DMS79 (cell line): ENCODE measurements around the gene MBL2.

Experiments used
- DNase-seq: peaks from one replicate; lab custom pipeline; 2025; lab: John Stamatoyannopoulos, UW

Gene MBL2

DNA sequence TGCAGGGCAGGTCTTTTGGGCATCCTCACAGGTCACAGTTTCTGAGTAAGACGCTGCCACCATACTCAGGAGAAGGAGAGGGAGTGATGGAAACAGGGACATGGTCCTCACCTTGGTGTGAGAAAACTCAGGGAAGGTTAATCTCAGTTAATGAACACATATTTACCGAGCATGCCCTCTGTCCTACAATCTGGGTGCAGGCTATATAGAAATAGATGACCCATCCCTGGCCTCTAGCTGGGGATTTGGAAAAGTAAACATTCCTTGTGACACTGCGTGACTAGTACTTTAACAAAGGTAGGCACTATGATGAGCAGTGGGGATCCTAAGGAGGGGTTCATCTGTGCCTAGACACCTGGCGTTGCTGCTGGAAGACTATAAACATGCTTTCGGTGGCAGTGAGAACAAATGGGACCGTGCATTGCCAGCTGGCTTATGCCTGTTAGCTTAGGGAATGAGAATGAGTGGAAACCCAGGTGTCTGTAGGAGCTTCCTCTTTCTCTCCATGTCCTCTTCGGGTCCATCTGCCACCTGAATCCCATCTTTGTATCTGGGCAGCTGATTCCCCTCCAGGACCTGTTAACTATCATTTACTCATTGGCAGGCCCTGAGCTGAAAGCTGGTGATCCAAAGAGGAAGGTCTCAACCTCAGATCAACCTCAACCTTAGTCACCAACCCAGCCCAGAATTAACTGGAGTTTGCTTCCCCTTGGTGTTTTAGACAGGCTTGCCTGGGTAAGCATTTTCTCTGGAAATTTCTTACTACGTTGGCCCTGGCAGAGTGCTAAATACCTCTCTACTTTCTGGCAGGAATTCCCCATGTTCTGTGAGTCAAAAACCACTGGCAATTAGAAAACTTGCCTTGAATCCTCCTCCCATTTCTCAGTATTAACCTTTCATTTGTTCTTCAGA lies 794 bp downstream of the MBL2 start:
- DNase-seq: no peak

DNA sequence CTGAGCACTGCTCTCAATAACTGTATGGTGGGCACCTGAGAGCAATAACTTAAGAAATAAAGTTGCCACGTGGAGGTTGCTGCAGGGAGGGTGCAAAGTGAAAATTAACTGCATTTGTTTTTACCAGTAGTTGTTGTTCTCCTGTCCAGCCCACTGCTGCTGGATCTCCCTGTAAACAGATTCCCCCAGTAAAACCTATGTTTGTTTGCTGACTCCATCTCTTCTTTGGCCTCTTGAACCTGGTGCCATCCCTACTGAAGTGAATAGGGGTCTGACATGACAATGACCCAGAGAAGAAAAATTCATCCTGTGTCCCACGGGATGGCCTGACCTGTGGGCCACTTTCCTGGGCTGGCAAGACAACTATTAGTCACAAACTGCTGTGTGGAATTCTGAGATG lies 1.7 kb downstream of the MBL2 start:
- no peak for DNase-seq

DNA sequence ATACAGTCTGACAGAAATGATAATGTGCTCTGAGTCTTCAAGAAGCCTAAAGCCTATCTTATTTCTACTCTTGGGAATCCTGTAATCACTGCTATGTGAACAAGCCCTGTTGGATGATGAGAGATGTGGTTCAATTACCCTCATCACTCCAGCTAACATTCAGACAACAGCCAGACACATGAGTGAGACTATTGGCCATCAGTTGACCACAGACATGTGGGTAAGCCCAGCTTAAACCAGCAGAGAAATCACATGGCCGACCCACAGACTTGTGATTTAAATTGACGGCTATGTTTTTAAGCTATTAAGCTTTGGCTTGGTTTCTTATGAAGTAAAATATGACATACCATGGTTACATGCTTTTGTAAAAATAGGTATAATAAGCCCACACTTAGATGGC lies 2.6 kb downstream of the MBL2 start:
- DNase-seq: no peak

DNA sequence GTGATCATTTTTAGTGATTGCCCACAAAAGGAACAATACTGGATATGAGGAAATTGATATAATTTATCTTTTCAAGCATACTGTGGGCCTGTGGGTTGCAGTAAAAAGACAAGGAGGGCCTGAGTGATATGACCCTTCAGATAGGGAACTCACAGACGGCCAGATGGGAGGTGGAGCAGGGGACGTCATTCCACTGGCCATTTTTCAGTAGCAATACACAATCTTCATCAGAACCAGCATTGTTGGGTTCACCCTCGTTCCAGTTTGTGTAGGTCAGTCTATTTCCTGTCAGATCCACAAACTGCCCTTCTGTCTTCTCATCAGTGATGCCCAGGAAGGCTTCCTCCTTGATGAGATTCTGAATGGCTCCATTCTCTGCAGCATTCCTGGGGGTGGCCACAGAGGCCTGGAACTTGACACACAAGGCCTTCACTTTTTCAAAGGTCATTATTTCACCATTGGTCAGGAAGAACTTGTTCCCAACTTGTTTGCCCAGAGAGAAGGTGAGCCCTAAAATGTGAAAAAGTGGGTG lies 4.5 kb downstream of the MBL2 start:
- DNase-seq: no peak

DNA sequence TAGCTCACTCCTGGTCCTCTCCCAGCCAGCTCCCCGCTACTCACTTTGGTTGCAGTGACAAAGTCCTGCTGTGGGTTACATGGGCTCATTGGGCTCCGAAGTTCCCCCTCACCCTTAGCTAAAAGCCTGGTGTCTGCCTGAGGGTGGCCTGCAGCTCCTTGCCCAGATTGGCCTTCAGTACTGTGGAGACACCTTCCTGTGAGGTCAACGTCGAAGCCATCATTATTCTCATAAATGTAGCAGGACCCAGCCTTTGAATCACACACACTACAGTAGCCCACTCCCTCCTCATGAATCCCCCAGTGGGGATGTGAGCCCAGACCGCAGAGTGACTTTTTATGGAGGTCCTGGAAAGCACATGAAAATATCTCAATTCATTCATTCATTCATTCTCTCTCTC lies 10.5 kb downstream of the MBL2 start:
- no peak for DNase-seq

DNA sequence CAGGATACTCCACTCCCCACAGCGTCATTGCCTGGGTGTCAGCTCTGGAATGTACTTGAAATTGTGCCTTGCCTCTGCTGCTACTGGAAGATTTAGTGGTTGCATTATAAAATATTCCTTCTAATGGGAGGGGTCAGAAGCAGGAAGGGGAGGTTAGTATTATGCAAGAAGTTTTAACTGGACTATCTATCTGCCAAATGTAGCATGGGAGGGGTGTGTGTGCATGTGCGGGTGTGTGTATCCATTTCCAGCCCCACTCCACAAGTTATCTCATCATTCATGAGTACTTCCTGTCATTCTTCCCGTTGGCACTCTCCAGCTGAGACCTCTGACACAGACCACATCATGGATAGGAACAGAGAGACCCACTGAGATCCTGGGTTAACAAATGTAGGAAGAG lies 13.4 kb downstream of the MBL2 start:
- no peak for DNase-seq

DNA sequence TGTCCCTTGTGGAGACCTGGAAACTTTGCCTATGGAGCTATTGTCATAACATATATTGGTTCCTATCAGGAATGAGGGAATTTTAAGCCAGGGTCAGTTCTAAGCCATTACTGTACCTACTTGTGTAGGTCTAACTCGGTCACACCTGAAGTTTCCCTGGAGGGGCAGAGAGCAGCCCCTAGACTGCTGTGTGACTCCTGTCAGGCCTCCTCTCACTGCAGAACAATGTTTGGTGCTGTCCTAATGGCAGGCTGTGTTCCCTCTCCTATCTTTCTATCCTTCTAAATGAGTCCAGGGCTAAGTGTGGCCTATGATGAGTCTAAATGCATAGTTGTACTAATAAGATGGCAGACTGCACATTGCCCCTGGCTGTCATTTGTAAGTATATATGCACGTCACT lies 14.2 kb downstream of the MBL2 start:
- DNase-seq: no peak

DNA sequence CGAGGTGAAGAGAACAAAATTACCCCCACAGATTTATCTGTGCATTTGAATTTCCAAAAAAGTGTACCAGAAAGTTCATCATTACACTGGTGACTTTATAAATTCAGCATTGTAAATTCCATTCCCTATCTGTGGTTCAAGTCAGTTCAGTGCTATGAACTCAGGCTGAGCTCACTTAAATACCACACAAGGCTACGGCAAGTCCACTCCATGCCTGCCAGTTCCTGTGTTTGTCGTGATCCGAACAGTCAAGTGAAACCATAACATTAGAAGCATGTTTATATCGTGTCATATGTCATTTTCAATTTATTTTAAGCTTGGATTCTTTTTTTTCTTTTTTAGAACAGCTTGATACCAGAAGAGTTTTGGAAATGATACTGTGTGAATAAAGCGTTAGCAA lies 14.8 kb downstream of the MBL2 start:
- DNase-seq: no peak

DNA sequence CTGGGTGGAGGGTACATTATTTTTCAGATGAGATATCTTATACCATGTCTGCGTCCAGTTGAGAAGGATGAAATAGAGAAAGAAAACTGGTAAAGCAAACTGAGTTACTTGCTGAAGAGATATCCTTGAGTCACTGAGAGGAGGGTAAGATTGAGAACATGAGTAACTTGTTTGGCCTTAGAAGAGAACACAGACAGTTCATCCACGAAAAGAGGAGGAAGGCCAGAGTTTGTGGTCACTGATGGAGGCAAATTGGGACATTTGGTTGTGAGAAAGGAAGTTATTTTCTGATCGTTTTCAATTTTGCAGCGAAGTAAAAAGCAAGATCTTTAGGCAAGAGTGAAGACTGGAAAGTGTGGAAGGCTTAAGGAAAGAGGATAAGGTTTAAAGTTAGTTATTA lies 15.6 kb downstream of the MBL2 start:
- DNase-seq: no peak

DNA sequence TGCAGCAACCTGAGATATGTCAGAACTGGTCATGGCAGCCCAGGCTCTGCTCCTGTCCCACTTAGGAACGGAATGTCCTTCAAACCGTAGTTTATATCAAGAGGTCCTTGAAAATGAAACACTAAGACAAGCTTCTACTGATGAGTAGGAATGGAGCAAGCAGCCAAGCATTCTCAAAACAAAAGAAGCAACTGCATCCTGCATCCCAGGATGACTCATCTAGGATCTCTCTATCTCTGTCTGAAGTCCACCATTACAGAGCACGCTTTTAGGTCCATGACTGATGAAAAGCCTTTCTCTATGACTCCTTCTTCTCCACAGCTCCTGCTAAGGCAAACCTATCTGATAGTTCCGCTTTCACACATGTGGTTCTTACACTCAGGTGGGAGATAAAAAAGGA lies 16.3 kb downstream of the MBL2 start:
- DNase-seq: no peak

DNA sequence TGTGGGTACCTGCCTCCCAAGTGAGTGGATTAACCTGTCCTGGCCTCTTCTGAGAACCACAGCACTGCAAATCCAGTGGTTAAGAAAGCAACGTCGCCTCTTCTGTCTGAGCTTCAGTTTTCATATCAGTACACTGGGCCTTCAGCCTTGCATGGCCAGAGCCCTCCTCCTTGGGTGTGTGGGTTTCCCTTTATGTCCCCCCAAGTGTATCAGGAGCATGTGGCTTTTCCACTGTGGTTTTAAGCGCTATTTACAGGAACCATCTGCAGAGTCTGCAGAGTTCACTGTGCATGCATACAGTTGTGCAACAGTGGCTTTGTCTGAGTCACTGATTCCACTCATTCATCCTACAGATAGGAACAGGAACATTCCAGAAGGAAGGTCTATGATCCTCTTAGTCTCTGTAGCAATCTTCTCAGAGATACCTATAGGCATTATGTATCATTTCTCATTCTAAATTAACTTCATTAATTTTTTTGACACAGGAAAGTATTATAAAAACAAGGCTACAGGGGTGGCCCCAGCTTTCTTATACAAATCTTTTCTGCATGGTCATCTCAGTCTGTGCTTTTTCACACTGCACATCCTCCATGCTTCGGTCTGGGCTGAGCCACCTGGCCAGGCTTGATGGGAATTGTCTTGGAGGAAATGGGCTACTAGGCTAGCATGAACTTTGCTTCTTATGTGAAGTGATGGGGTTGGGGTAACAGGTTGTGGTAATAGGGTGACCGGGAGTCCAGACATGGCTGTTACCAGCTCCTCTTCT lies 17.1 kb downstream of the MBL2 start:
- no peak for DNase-seq

DNA sequence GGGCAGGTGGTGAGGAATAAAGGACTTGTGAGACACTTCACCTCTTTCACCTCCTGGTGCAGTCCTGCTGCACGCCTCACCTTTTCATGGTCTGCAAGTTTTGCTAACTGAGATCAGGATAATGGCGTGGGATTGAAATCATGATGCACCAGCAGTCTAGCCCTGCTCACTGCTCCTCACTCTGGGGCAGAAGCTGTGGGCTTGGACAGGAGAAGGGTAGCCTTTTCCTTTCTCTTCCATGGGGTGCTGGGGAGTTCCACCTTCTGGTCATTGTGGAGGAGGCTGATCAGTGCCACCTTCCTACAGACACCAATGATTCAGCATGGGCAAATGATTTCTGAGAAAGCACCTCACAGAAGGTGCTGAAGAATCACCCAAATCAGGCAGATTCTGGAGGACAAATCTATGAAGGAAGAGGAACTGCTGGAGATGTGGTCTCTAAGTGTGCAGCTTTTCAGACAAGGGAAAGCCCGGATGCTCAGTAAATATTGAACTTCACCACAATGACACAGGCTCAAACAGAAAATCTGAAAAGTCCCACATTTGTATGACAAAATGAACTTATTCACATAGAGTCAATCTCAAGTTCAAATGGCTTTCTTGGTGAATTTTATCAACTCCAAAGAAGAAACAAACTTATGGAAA lies 19.7 kb downstream of the MBL2 start:
- DNase-seq: no peak

DNA sequence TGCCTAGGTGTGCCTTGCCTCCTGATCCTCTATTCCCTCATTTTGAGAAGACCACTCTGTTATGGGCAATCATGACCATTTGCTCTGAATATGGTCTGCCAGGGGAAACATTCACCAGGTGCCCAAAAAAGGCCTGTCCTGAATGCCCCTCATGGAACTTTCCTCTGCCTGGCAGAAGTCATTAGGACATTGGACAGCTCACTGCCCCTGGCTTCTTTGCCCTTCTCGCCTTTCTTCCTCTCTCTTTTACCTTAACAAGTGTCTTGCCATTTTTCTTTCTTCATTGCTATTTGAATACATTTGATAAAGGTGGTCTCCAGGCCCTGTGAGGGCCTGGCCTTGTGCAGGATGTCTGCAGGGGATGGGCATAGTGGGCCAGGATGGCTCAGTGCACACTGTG lies 20.3 kb downstream of the MBL2 start:
- DNase-seq: no peak

DNA sequence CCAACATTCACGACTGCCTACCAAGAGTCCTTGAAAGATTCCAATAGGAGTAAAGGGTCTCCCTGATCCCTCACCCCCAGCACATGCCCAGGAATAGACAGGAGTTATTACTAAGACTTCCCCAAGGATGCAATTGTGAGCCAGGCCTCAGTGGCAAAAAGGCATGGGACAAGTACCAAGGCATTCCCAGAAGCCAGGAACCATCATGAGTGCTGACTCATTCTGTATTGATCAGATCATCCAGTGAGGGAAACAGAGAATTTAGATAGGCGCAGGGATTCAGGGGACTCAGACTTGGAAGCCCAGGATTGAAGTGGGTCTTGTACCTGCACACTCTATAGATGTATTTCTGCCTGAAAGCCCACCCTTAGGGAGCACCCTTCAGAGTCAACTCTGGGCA lies 21.2 kb downstream of the MBL2 start:
- DNase-seq: no peak

DNA sequence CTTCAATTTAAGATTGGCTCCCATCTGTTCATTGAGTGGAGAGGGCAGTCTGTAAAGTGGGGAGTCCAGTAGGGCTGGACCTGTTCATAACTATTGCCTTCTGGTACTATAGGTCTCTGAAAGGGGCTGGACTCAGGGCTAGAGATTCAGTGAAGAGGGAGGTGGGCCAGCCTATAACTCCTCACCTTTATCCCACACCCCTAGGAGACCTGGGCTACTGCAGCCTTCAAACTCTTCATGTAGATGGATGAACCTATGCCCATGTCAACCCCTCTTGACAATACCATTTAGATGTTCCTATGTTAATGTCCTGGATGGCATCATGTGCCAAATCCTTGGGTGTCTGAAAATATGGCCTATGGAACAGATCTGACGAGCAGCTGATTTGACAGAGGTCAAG lies 22.0 kb downstream of the MBL2 start:
- no peak for DNase-seq

DNA sequence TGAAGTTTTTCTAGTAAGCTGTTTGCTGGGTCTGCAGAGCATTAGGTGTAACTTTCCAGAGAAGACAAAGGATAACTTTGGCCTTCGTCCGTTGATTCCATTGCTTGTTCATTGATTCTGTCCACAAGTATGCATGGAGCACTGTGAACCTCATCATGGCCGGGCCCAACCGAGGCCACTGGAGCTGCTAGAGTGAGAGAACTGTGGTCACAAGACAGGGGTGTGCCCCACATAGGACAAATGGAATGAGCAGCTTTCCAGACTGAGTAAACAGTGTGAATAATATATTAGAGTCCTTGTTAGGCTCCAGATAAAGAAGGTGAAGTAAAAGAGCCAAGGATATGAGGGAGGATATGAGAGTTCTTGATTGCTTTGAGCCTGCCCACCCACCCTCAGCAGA lies 24.9 kb downstream of the MBL2 start:
- no peak for DNase-seq

DNA sequence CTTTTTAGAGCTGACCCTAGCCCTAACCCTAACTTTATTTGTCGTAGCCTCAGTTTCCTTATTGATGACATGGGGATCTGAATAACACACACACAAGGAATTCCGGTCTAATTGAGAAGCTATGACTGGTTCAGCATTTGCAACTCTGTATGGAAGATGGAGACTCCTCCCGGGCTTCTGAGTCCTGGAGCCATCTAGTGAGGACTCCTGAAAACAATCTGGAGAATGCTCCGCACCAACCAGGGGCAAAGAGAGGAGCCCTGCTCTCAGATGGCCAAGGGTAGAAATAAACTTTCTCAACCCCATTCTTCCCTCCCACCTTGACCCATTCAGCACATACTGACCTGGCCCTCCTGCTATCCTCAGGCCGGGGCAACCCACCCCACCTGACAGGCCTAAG lies 26.4 kb downstream of the MBL2 start:
- DNase-seq: no peak

DNA sequence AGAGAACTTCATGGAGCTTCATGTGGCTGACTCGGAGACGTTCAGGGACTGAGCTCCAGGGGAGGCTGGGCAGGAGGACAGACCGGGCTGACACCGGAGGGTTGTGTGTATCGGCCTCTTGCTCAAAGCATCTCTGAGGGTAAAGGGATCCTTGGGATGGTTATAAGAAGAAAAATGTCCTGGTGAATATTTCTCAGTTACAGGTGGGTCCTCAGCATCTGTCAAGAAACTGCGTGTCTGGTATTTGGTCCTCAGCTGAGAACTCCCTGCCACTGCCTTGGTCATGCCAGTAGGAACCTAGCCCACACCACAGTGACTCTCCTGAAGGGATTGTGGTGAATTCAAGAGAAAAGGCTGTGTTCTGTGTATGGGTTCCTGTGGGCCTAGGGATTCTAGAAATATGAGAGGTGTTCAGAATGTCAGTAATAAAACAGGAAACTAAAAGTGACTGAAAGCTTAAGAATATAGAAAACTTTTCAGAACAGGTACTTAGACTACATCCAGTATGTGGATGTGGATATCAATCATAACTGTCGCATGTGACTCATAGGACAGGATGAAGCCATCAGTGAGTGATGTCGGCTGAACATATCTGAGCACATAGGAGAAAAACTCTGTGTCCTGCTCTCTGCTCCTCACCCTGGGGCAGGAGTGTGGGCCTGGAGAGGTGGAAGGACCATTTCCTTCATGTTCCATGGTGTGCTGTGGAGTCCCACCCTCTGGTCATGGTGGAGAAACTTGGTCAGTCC lies 28.4 kb downstream of the MBL2 start:
- DNase-seq: no peak

DNA sequence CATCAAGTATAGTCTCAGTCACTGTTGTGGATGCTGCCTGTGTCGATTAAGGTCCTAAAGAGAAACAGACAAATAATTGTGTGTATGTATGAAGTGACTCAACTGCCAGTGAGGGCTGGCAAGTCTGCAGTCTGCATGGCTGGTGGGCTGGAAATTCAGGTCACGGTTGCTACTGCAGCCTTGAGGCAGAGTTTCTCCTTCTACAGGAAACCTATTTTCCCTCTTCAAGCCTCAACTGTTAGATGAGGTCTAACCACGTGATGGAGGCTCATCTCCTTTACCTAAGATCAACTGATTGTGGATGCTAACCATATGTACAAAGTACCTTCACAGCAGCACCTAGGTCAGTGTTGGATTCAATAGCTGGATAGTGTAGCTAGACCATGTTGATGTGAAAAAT lies 29.9 kb downstream of the MBL2 start:
- DNase-seq: no peak

DNA sequence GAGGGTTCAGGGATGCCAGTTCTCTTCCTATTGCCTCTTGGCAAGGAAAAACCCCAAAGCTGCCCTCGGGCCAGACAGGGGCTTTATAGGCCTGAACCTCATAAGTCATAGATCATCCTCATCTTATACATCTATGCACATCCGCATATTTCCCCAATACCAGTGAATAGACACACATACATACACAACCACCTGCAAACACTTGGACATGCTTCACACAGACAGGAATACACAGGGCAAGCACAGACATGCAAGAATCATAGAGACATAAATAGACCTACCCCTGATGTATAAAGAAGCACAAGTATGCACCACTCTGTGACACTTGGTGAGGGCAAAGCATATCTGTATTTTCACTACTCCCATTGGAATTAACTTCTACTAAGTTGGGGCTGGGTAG lies 30.7 kb downstream of the MBL2 start:
- DNase-seq: no peak

DNA sequence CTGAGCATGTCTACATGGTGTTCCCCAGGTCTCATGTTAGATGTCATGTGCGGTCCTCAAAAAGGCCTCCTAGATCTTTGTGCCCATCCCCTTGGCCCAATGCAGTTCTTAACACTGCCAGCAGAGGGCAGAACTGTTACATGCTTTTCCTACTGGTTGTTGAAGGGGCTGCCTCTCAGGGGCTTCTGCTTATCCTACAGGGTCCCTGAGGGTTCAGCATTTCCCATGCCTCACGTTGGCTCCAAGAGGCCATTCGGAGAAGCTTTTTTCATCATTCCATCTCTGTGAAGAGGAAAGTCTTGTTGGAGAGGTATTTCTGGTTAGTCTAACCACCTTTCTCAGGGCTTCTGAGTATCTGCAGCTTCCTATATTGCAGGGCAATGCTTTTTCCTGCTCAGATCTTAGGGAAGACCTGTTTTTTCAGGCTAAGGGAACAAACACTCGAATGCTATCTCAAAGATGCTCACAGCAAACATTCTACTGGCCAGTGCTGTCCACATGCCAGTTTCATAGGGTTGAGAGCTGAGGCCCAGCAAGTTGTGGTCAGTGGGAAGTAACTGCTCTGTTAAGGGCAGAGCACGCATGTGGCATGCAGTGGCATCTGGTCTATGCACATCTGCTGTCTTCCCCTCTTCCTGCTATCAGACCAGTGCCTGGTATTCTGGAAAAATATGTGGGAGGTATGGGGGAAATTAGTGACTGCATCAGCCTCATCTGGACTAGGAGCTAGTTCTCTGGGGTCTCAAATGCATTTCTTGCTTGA lies 31.5 kb downstream of the MBL2 start:
- DNase-seq: no peak
